Peyer's patch (tissue), 4 donors: ENCODE measurements around the gene CUL3.

ENCODE experiments used
- POLR2A ChIP-seq, 2 donors: fragments of 450-650 bp; IDR thresholded peaks; one replicate each; pipeline ENCODE4 v1.5.1; 2017; ENCODE audit warnings: antibody characterized with exemption in 2 of 2, mild to moderate bottlenecking in 2 of 2, moderate library complexity in 2 of 2
- TF ChIP-seq, protein P1 (sequence below), 6 experiments: fragments of 450-650 bp in 4 of 6; fragments of 200-600 bp in 2 of 6; sonication (generic) in 1 of 6; IDR thresholded peaks; one replicate each; pipeline ENCODE4 v1.5.1; 2017 to 2019; ENCODE audit warnings: antibody characterized with exemption in 6 of 6, mild to moderate bottlenecking in 3 of 6, moderate library complexity in 1 of 6

DNA sequence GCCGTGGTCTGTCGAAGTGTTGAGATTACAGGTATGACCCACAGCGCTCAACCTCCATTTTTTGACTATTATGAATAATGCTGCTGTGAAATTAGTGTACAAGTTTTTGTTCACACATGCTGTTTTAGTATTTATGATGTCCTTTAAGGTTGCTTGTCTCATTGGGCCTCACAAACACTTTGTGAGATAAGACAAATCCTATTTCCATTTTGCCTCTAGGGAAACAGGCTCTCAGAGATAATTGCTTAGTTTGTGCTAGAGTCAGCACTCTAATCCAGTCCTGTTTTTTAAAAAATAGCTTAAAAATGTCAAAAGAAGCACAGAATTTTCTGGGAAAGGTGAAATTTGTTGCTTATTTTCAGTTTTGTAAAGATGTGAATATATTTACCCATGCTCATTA, 43.3 kb upstream of the CUL3 start:
- TF ChIP-seq, protein P1, sequence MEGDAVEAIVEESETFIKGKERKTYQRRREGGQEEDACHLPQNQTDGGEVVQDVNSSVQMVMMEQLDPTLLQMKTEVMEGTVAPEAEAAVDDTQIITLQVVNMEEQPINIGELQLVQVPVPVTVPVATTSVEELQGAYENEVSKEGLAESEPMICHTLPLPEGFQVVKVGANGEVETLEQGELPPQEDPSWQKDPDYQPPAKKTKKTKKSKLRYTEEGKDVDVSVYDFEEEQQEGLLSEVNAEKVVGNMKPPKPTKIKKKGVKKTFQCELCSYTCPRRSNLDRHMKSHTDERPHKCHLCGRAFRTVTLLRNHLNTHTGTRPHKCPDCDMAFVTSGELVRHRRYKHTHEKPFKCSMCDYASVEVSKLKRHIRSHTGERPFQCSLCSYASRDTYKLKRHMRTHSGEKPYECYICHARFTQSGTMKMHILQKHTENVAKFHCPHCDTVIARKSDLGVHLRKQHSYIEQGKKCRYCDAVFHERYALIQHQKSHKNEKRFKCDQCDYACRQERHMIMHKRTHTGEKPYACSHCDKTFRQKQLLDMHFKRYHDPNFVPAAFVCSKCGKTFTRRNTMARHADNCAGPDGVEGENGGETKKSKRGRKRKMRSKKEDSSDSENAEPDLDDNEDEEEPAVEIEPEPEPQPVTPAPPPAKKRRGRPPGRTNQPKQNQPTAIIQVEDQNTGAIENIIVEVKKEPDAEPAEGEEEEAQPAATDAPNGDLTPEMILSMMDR (IDR thresholded peaks at IDR 0.05), result no peak
- TF ChIP-seq POLR2A (IDR thresholded peaks at IDR 0.05), result no peak
